SW 1271 (cell line): Measurements from ENCODE around the gene ARMC9.
"Not testable (repeated sequence)": the region's sequence is repeated elsewhere in the genome, so short reads cannot be mapped to it uniquely, and the experiment has no call there.

Experiments
- DNase-seq, 2 experiments: peaks; one replicate each; lab custom pipeline; 2025; lab: John Stamatoyannopoulos, UW

The ARMC9 gene

GRCh38 chr2:231182513-231182899, 15.9 kb upstream of the ARMC9 start:
- no peak for DNase-seq

GRCh38 chr2:231183851-231184250, 14.6 kb upstream of the ARMC9 start:
- no peak for DNase-seq

GRCh38 chr2:231184319-231184718, 14.1 kb upstream of the ARMC9 start:
- no peak for DNase-seq

DNA sequence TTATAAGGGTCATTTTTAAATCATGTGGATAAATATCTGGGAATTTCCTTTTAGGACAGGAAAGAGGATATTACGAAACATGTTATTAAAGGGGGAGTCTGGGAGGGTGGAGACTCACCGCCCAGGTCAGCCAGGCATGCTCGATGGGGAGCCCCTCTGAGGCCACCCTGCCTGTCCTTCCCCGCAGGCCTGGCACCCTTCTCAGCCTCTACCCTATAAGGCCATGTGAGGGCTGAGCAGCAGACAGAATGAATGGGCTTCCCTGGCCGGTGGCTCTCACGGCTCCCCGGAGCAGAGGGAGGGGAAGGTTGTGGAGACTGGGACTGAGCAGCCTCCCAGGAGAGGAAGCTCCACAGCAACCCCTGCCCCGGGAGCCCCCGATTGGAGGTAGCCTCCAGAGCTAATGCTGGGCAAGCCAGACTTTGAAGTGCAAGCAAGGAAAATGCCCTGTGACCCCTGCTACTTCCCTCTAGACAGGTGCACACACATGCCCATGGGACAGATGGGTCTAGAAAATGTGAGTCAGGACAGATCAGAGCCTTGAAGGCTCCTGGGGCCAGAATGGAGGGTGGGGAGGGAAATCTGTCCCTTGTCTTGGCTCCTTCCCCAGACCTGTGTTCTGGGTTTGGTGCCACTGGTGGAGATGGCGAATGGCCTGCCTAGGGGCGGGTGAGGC, 13.2 kb upstream of the ARMC9 start:
- DNase-seq: no peak

DNA sequence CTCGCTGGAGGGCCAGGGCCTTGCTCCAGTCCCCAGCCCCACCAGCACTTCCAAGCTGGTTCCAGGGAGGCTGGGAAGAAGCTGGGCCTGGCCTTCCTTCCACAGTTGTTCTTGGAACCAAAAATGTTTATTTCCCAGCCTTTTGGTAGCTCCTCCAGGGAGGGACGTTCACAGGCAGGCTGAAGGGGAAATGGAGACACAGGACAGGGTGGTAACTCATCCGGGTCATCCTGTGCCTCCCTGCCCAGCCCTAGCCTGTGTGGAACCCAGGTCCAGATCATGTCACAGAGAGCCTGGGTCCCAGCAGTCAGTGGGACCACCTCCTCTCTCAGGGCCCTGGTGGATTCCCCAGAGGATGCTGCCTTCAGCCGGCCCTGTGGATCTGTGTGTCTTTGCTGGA, 12.5 kb upstream of the ARMC9 start:
- no peak for DNase-seq

- DNase-seq: no peak
These were observed 12.1 kb upstream of the ARMC9 start for GRCh38 chr2:231186325-231186724.

DNA sequence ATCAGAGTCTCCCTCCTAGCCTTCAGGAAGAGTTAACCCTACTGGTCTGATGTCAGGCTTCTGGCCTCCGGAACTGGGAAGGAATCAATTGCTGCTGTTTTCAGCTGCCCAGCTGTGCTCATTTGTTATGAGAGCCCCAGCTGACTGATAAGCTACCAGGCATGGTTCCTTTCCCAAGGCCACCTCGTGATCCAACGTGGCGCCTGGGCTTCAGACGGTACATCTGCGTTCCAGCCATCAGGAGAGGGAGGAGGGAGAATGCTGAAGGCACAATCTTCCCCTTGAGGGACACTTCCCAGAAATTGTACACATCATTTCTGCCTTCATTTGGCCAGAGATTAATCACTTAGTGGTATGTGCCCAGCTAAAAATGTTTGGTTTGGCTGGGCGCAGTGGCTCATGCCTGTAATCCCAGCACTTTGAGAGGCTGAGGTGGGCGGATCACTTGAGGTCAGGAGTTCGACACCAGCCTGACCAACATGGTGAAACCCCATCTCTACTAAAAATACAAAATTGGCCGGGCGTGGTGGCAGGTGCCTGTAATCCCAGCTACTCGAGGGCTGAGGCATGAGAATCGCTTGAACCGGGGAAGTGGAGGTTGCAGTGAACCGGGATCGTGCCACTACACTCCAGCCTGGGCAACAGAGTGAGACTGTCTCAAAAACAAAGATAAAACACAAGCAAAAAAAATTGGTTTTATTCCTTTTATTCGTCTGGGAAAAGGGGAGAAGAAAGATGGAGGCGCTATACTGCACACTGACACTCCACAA, 10.5 kb upstream of the ARMC9 start:
- no peak for DNase-seq

DNA sequence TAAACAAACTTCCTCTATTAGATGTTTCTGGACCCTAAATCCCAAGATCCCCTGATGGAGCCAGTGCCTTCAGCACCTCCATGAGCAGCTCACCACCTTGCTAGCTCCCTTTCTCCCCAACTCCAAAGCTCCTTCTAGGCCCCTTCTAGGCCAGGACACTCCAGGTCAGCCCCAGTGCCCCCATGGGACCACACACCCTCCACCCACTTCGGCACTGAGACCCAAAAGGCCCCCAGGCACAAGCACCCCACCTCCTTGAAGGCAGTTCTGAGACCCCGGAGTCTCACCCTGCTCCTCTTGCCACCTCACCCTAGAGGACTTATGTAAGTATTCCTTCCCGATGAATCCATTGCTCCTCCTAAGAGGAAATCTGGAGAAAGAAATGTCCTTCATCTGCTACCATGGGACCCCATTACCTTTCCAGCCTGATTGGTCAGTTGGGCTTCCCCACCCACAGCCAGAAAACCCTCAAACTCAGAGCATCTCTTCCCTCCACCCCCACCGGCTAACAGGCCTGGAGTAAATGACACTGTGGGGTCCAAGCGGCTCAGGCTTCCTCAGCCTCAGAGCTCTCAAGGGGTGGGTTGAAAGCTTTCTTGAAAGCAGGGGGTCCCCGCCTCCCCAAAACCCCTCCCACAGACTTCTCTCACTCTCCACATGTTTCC, 9.8 kb upstream of the ARMC9 start:
- DNase-seq: no peak

DNA sequence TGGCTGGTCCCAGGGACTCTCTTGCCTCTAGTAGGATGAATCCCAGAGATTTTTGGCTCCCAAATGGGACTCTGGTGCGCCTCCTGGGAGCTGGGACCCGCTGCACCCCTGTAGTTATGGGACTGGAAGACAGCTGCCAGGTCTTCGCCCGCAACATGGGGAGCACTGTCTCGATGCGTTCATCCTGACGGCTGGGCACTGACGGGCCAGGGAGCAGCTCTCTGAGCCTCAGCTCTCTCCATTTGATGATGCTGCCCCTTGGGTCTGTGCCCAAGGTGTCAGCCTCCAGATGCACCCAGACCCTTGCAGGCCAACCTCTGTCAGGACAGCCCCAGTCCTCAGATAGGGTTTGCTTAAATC, 9.3 kb upstream of the ARMC9 start:
- no peak for DNase-seq

DNA sequence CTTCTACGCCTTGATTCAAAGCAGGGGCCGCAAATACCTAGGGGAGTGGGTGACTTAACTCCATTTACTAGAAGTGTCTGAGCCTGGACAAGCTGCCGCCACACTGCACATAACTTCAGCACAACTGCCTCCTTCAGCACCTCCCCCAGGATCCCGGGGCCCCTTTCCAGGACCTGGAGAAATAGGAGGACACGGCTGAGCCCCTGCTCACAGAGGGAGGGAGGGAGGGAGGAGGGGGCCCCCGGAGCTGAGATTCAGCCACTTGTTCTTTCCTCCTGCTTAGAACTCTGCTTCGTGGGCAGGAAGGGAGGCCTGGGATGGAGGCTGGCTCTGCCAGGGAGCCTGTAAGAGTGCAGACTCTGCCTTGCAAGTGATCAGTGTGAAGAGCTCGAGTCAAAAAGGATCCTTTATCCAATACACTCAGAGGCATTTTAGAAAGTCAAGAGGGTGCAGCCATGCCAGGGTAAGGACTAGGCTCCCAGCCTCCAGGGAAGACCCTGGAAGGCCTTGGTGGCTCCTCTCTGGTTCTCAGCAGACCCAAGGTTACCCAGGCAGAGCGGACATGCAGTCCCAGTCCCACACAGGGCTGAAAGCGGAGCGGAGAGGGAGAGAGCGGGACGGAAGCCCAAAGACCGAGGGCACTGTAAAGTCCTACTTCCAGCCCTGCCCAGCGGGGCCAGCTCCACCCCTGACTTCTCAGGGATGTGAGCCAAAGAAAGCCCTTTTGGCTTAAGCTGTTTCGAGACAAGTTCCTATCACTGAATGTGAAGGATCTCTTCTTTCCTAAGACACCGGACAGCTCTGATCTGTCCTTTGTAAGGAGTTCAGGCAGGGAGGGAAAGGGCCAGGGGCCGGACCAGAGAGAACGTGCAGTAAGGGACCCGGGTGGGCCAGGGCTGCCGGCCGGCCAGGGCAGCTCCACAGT, 8.6 kb upstream of the ARMC9 start:
- no peak for DNase-seq

- no peak for DNase-seq
These were observed 7.8 kb upstream of the ARMC9 start for GRCh38 chr2:231190531-231191197.

GRCh38 chr2:231191896-231192872, 6.2 kb upstream of the ARMC9 start:
- no peak for DNase-seq

- DNase-seq: no peak
These were observed 5.2 kb upstream of the ARMC9 start for GRCh38 chr2:231193216-231193615.

GRCh38 chr2:231196592-231196991, 1.8 kb upstream of the ARMC9 start:
- no peak for DNase-seq

- DNase-seq: not testable (repeated sequence)
These were observed 1.2 kb upstream of the ARMC9 start for GRCh38 chr2:231197196-231197595.

DNA sequence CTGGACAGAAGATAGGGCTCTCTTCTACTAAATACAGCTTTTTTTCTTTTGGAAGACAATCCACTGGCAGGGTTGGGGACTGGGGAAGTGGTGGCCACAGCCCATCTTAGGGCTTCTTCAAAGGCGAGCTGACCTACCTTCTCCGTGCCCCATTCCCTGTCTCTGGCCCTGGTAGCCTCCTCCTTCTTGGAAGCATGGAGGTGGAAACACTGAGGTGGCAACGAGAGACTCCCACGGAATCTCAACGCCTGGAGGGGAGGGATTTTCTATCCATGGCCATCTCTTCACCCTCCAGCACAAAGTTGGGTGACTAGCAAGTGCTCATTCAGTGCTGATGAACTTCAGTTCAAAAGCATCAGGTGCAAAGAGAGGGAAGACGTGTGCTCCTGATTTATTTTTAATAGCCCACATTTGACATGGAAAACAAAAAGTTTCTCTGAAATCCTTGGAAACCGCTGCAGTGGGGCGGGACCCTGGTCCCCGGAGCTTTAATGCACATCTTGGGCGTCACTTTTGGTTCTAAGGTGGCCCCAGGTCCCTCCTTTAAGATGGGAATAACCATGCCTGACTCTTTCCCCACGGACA, 633 bp upstream of the ARMC9 start:
- no peak for DNase-seq

GRCh38 chr2:231199219-231199618, 788 bp downstream of the ARMC9 start:
- DNase-seq: no peak

DNA sequence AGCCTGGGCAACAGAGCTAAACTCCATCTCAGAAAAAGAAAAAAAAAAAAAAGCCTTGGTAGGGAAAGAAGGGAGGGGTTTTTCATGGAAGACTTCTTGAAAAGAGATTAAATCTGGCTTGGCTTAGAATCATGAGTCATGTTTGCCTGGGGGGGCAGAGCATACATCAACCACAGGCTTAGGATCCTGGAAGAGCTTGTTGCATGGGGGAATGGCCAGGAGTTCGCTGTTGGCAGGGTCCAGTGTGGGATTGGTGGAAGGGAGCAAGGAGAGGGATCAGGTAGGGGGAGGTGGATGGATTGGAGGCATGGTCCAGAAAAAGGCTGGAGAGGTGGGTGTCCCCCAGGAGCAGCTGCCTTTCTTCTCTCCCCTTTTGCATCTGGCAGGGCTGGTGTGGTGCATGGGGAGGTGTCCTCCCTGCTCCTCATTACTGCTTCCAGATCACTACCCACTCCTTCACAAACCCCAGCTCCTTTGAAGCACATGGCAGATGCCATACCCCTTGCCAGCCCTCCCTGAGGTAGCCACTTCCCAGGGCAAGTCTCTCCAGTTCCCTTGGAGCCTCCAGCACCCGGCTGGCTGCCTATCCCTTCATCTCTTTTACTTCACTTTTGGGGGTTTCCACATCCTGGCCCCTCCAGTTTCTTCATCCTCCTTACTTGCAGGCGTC, 2.5 kb downstream of the ARMC9 start:
- DNase-seq: no peak

GRCh38 chr2:231201475-231201814, 3.0 kb downstream of the ARMC9 start:
- no peak for DNase-seq

- DNase-seq: no peak
These were observed 4.7 kb downstream of the ARMC9 start for GRCh38 chr2:231203087-231203486.
